ENCODE results near the gene LTBP3. TPM values are rescaled to one million over a fixed set of nuclear protein-coding genes. Genes with fewer than 3 reads are reported as not detected.

The LTBP3 gene
- total RNA-seq, 2 experiments from 2014 or later = 39.7 to 45.7 TPM

GRCh38 chr11:65592858-65593517 is 34.8 kb upstream of the LTBP3 start:
- H3K27me3 Mint-ChIP-seq (ENCODE audit: low read depth) = no peaks in the 10 kb centered on the region
- no peak overlapping the region for H3K4me3 Mint-ChIP-seq
- DNase-seq = no peak
- H3K9me3 Mint-ChIP-seq = no peaks in the 10 kb centered on the region
- intact Hi-C loops (cut with micrococcal nuclease) = loop anchor here (1.0 kb wide), 1 partner anchor 52 kb away; no protein-coding TSS in a partner anchor
- peaks cover 24% of the 10 kb centered on the region for H3K4me1 Mint-ChIP-seq (ENCODE audit: low read depth)
- CTCF ChIA-PET = interaction anchor here (0.7 to 2.4 kb wide), 13 partner anchors 10 to 153 kb away, joined by 3 to 28 read pairs (median 6); partner anchors contain the start of gene EHBP1L1
- no peaks in the 10 kb centered on the region for H3K36me3 Mint-ChIP-seq (ENCODE audit: low read depth)
- H3K27ac Mint-ChIP-seq = no peak overlapping the region

DNA sequence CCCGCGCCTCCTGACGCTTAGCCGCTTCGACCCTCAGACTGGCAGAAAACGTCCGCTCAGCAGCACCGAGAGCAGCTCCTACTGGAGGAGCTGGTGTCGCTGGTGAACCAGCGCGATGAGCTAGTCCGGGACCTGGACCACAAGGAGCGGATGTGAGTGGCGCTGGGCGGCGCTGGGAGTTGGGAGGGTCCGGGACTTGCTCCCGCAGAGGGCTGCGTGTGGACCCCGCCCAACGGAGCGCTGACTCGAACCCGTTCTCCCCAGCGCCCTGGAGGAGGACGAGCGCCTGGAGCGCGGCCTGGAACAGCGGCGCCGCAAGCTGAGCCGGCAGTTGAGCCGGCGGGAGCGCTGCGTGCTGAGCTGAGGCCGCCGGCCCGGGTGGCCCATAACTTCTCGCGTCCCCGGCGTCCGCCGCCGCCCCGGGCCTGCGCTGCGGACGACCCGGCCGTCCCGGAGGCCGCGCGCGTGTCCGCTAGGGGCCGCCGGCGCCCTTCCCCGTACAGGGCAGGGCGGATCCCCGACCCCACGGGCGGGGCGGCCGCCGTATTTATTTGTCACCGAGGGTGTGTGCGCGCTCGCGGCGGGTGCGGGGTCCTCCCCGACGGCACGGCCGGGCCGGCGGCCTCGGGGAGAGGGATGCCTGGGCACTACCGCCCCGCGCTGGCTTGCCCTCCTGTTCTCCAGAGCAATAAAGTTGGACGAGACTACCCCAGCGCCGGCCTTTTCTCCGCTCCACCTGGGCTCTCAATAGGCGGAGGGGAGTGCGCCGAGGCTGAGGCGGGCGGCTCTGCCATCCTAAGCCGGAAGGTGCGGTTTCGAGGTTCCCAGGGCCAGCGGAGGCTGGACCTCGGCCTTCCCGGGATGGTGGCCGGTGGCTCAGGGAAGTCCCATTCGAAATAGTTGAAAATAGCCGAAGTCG is 34.0 kb upstream of the LTBP3 start:
- Mint-ChIP-seq H3K4me3 (no peak overlapping the region), H3K36me3 (ENCODE audit: low read depth) (no peaks in the 10 kb centered on the region), H3K27me3 (ENCODE audit: low read depth) (no peaks in the 10 kb centered on the region), H3K27ac (no peak overlapping the region), H3K9me3 (no peaks in the 10 kb centered on the region), H3K4me1 (ENCODE audit: low read depth) (peaks cover 31% of the 10 kb centered on the region)
- no peak for DNase-seq
- CTCF ChIA-PET = interaction anchor here (0.7 to 2.4 kb wide), 7 partner anchors 16 to 152 kb away, joined by 3 to 28 read pairs (median 5); partner anchors contain the start of gene EHBP1L1
- intact Hi-C loops (cut with micrococcal nuclease) = no loop called here

DNA sequence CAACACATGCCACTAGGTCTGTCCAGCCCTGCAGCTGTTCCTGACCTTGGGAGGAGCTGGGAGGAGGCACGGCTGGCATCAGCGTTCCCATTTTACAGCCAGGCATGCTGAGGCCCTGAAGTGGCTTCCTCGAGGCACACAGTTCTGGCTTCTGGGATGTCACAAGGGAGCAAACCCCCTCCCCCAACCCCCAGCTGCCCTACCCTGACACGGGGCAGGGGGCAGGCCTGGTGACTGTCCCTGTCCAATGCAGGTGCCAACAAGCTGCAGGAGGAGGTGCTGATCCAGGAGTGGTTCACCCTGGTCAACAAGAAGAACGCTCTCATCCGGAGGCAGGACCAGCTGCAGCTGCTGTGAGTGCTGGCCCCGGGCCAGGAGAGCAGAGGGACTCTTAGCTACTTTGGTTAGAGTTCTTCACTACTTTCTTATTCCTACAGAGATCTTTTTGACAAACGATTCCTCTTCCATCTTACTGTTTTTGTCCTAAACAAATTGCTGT is 32.1 kb upstream of the LTBP3 start:
- Mint-ChIP-seq H3K4me1 (ENCODE audit: low read depth) (peaks cover 34% of the 10 kb centered on the region), H3K4me3 (no peak overlapping the region), H3K27me3 (ENCODE audit: low read depth) (no peaks in the 10 kb centered on the region), H3K9me3 (no peaks in the 10 kb centered on the region), H3K27ac (peak overlapping the region; percentile 51), H3K36me3 (ENCODE audit: low read depth) (no peaks in the 10 kb centered on the region)
- CTCF ChIA-PET = interaction anchor here (0.7 to 5.7 kb wide), 6 partner anchors 8 to 50 kb away, joined by 3 to 46 read pairs (median 4); partner anchors contain the start of genes EHBP1L1 and FAM89B
- DNase-seq = no peak
- intact Hi-C loops (cut with micrococcal nuclease) = no loop called here

DNA sequence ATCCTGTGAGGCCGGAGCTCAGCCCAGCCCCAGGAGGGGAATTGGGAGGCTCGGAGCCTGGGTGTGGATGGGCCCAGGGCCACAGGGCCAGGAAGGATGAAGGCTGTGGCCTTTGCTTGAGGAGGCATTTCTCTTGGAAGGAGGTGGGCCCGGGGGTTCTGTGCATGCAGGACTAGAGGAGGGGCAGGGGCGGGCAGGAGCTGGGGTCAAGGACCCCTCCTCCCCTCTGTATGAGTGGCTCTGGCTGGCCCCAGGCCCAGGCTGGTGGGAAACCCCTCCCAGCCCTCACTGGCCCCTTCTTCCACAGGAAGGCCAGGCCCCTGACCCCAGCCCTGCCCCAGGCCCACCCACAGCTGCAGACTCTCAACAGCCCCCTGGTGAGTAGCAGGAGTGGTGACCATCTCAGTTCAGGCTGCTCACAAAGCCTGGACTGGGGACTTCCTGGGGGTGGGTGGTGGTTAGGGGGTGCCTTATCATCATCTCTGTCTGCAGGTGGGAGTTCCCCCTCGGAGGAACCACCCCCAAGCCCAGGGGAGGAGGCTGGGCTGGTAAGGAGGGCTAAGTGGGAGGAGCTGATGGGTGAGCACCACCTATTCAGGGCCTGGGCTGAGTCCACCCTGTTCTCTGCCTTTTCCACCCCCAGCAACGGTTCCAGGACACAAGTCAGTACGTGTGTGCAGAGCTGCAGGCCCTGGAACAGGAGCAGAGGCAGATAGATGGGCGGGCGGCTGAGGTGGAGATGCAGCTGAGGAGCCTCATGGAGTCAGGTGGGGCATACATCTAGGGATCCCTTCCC is 31.5 kb upstream of the LTBP3 start:
- CTCF ChIA-PET = interaction anchor here (0.7 to 5.7 kb wide), 8 partner anchors 8 to 49 kb away, joined by 3 to 46 read pairs (median 7); partner anchors contain the start of genes EHBP1L1 and FAM89B
- Mint-ChIP-seq H3K4me1 (ENCODE audit: low read depth) (peaks cover 29% of the 10 kb centered on the region), H3K36me3 (ENCODE audit: low read depth) (no peaks in the 10 kb centered on the region), H3K9me3 (no peaks in the 10 kb centered on the region), H3K4me3 (no peak overlapping the region), H3K27me3 (ENCODE audit: low read depth) (no peaks in the 10 kb centered on the region), H3K27ac (no peak overlapping the region)
- DNase-seq = peak; percentile 37
- intact Hi-C loops (cut with micrococcal nuclease) = loop anchor here (1.0 kb wide), 1 partner anchor 223 kb away; no protein-coding TSS in a partner anchor

DNA sequence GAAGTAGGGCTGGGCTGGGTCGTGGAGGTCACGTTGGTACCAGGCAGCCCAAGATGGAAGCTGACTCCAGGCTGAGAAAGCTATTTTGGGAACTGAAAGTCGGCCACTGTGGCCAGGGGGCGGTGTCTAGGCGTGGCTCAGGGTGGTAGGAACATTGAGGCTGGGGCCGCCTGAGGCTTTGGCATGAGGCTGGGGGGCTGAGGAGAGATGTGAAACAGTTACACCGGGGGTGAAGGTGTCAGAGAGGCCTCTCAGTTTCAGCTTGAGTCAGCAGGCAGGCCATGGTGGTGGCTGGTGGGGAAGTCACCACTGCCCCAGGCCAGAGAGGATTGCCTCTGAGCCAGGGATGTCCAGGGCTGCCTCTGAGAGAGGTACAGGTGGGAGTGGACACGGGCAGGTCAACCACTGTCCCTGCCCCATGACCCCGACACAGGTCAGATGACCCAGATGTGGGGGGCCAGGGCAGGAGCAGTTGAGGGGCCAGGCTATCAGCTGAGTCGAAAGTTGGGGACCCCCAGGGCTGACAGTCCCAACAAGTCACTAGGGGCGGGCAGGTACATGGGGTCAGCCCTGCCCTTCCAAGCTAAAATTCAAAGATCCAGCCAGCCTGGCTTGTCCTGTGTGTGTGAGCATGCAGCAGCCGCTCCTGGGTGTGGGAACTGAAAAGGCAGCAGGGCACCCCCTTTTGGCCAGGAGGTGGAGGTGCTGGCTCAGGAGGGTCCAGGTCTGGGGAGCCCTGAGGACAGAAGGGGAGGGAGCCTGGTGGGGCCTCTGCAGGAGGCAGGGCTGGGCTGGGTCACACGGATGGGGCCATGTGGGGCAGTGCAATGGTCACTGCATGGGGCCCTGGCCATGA is 30.3 kb upstream of the LTBP3 start:
- peaks cover 29% of the 10 kb centered on the region for H3K4me1 Mint-ChIP-seq (ENCODE audit: low read depth)
- H3K27me3 Mint-ChIP-seq (ENCODE audit: low read depth) = no peaks in the 10 kb centered on the region
- intact Hi-C loops (cut with micrococcal nuclease) = loop anchor here (1.0 kb wide), 3 partner anchors 14 to 222 kb away; no protein-coding TSS in a partner anchor
- CTCF ChIA-PET = interaction anchor here (0.6 to 5.7 kb wide), 15 partner anchors 10 to 313 kb away, joined by 3 to 46 read pairs (median 5); partner anchors contain the start of genes EHBP1L1 and FAM89B
- H3K4me3 Mint-ChIP-seq = no peak overlapping the region
- H3K27ac Mint-ChIP-seq = peak overlapping the region; percentile 90
- peaks cover 2% of the 10 kb centered on the region for H3K36me3 Mint-ChIP-seq (ENCODE audit: low read depth)
- peak; percentile 86 for DNase-seq
- no peaks in the 10 kb centered on the region for H3K9me3 Mint-ChIP-seq

GRCh38 chr11:65586676-65587075 is 28.5 kb upstream of the LTBP3 start:
- H3K27me3 Mint-ChIP-seq (ENCODE audit: low read depth) = no peaks in the 10 kb centered on the region
- H3K36me3 Mint-ChIP-seq (ENCODE audit: low read depth) = peaks cover 2% of the 10 kb centered on the region
- H3K4me1 Mint-ChIP-seq (ENCODE audit: low read depth) = peaks cover 29% of the 10 kb centered on the region
- H3K27ac Mint-ChIP-seq = no peak overlapping the region
- H3K4me3 Mint-ChIP-seq = no peak overlapping the region
- no peaks in the 10 kb centered on the region for H3K9me3 Mint-ChIP-seq
- DNase-seq = no peak
- CTCF ChIA-PET = interaction anchor here (1.1 to 5.7 kb wide), 3 partner anchors 10 to 45 kb away, joined by 4 to 46 read pairs (median 35); partner anchors contain the start of gene EHBP1L1
- intact Hi-C loops (cut with micrococcal nuclease) = no loop called here

DNA sequence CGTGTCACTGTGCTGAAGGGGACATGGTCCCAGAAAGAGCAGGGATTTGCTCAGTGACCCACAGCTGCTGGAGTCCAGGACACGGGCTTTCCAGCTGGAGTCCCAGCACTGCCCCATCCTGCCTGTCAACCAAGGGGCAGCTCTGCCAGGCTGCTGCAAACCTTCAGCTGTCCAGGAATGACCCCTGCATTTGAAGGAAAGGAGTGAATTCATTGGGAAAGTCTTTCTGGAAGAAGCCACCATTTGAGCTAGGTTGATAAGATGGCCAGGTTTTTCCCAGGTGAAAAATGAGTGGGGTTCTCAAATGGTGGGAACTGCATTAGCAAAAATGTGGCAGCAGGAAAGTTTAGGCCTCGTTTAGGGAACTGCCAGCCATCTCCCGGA is 28.1 kb upstream of the LTBP3 start:
- CTCF ChIA-PET = interaction anchor here (4.6 to 5.7 kb wide), 2 partner anchors 10 to 45 kb away, joined by 35 to 46 read pairs; partner anchors contain the start of gene EHBP1L1
- Mint-ChIP-seq H3K4me1 (ENCODE audit: low read depth) (peaks cover 29% of the 10 kb centered on the region), H3K36me3 (ENCODE audit: low read depth) (peaks cover 2% of the 10 kb centered on the region), H3K4me3 (no peak overlapping the region), H3K9me3 (no peaks in the 10 kb centered on the region), H3K27ac (no peak overlapping the region), H3K27me3 (ENCODE audit: low read depth) (no peaks in the 10 kb centered on the region)
- DNase-seq = no peak
- intact Hi-C loops (cut with micrococcal nuclease) = no loop called here

GRCh38 chr11:65585396-65586246 is 27.5 kb upstream of the LTBP3 start:
- intact Hi-C loops (cut with micrococcal nuclease) = no loop called here
- no peak for DNase-seq
- Mint-ChIP-seq H3K4me1 (ENCODE audit: low read depth) (peaks cover 29% of the 10 kb centered on the region), H3K9me3 (no peaks in the 10 kb centered on the region), H3K27me3 (ENCODE audit: low read depth) (no peaks in the 10 kb centered on the region), H3K36me3 (ENCODE audit: low read depth) (peaks cover 4% of the 10 kb centered on the region), H3K27ac (no peak overlapping the region), H3K4me3 (no peak overlapping the region)
- CTCF ChIA-PET = interaction anchor here (0.9 to 5.7 kb wide), 4 partner anchors 9 to 44 kb away, joined by 3 to 46 read pairs (median 20); partner anchors contain the start of genes EHBP1L1 and FAM89B

DNA sequence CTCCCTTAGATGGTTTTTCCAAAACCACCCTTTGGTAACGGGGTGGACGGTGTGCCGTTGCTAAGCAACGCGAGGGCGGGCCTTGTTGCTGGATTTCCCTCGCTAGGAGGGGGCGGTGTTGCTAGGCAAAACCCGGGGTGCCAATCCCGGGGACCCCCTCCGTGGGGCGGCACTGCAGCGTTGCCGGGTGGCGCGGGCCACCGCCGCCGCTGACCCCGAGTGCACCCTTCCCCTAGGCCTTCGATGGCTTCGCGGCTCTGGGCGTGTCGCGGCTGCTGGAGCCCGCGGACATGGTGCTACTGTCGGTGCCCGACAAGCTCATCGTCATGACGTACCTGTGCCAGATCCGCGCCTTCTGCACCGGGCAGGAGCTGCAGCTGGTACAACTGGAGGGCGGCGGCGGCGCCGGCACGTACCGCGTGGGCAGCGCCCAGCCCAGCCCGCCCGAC is 26.6 kb upstream of the LTBP3 start:
- Mint-ChIP-seq H3K27ac (no peak overlapping the region), H3K27me3 (ENCODE audit: low read depth) (no peaks in the 10 kb centered on the region), H3K4me3 (no peak overlapping the region), H3K9me3 (no peaks in the 10 kb centered on the region), H3K36me3 (ENCODE audit: low read depth) (peaks cover 4% of the 10 kb centered on the region), H3K4me1 (ENCODE audit: low read depth) (peaks cover 29% of the 10 kb centered on the region)
- intact Hi-C loops (cut with micrococcal nuclease) = no loop called here
- CTCF ChIA-PET = interaction anchor here (0.9 to 2.0 kb wide), 2 partner anchors 9 to 12 kb away, joined by 3 to 5 read pairs; partner anchors contain the start of gene FAM89B
- no peak for DNase-seq

- intact Hi-C loops (cut with micrococcal nuclease) = no loop called here
- peaks cover 27% of the 10 kb centered on the region for H3K4me1 Mint-ChIP-seq (ENCODE audit: low read depth)
- no peak overlapping the region for H3K4me3 Mint-ChIP-seq
- H3K27me3 Mint-ChIP-seq (ENCODE audit: low read depth) = no peaks in the 10 kb centered on the region
- CTCF ChIA-PET = interaction anchor here (1.1 to 2.0 kb wide), 2 partner anchors 10 to 11 kb away, joined by 3 to 5 read pairs; partner anchors contain the start of gene FAM89B
- H3K9me3 Mint-ChIP-seq = no peaks in the 10 kb centered on the region
- H3K36me3 Mint-ChIP-seq (ENCODE audit: low read depth) = peaks cover 4% of the 10 kb centered on the region
- no peak overlapping the region for H3K27ac Mint-ChIP-seq
- no peak for DNase-seq
Measured at GRCh38 chr11:65584106-65584505, 25.9 kb upstream of the LTBP3 start.
